H1 (cell line): Measurements from ENCODE around the gene PTPRF. TPM values are rescaled to one million over a fixed set of nuclear protein-coding genes. Genes with fewer than 3 reads are reported as not detected.

Experiments
- CTCF ChIA-PET: fragments of 300-600 bp; sonication (Branson Sonifier 250); formaldehyde crosslinking; loops from one replicate; lab custom pipeline; 2021; ENCODE audit not compliant: partially characterized antibody; lab: Charles Lee
- POLR2A ChIA-PET: fragments of 300-600 bp; sonication (Branson Sonifier 250); formaldehyde crosslinking; loops from one replicate; lab custom pipeline; 2021; ENCODE audit warnings: inconsistent platforms; ENCODE audit not compliant: partially characterized antibody; lab: Charles Lee
- DNase-seq, 2 experiments: peaks; one replicate each; pipeline versions ENCODE4 v3.0.0 to v3.0.0-alpha.2; 2010 to 2022; ENCODE audit warnings: low spot score in 2 of 2, low read depth in 1 of 2, mixed read lengths in 1 of 2
- FAIRE-seq: peaks from 2 replicates; lab custom pipeline; 2011; peaks lifted over from hg19 to GRCh38; lab: Jason Lieb, UNC
- H2AFZ ChIP-seq: 2 replicates; pipeline ENCODE4 v1.8.1; 2012; ENCODE audit warnings: low read length, inconsistent platforms
- H2AK5ac ChIP-seq: 2 replicates; pipeline ENCODE4 v1.6.1; 2013; ENCODE audit warnings: low read depth, low read length
- H2BK120ac ChIP-seq: replicated peaks from 2 replicates; pipeline ENCODE3; 2013; ENCODE audit warnings: low read depth, low read length, inconsistent platforms
- H2BK12ac ChIP-seq: 2 replicates; pipeline ENCODE4 v1.6.1; 2013; ENCODE audit warnings: low read depth, low read length
- H2BK15ac ChIP-seq: 2 replicates; pipeline ENCODE4 v1.6.1; 2013; ENCODE audit warnings: low read length
- H2BK20ac ChIP-seq: 2 replicates; pipeline ENCODE4 v1.6.1; 2013; ENCODE audit warnings: low read length
- H2BK5ac ChIP-seq: 2 replicates; pipeline ENCODE4 v1.6.1; 2013; ENCODE audit warnings: low read depth, low read length
- H3K14ac ChIP-seq: 2 replicates; pipeline ENCODE4 v1.6.1; 2013; ENCODE audit warnings: inconsistent platforms; ENCODE audit not compliant: insufficient read length
- H3K18ac ChIP-seq: 2 replicates; pipeline ENCODE4 v1.6.1; 2013; ENCODE audit warnings: low read length; ENCODE audit errors: extremely low read depth
- H3K23ac ChIP-seq: 2 replicates; pipeline ENCODE4 v1.6.1; 2013; ENCODE audit warnings: inconsistent platforms; ENCODE audit not compliant: insufficient read length
- H3K23me2 ChIP-seq: 2 replicates; pipeline ENCODE4 v1.6.1; 2013; ENCODE audit warnings: low read depth, low read length
- H3K27ac ChIP-seq: 2 replicates; pipeline ENCODE4 v1.6.1; 2011; ENCODE audit warnings: low read depth, low read length, inconsistent platforms
- H3K27me3 ChIP-seq, 4 experiments: replicated peaks in 1 of 4; 1 replicate in 1 of 4; 2 replicates in 3 of 4; pipeline versions ENCODE4 v1.6.1 to v1.8.1; 2011 to 2013; ENCODE audit warnings: low read length in 3 of 4, mild to moderate bottlenecking in 3 of 4, inconsistent platforms in 2 of 4, mixed read lengths in 2 of 4, moderate library complexity in 1 of 4; ENCODE audit not compliant: control insufficient read depth in 3 of 4, insufficient read depth in 3 of 4; ENCODE audit errors: extremely low read depth in 1 of 4
- H3K36me3 ChIP-seq, 4 experiments: 2 replicates each; pipeline versions ENCODE4 v1.6.1 to v1.8.1; 2011 to 2013; ENCODE audit warnings: mild to moderate bottlenecking in 4 of 4, low read length in 3 of 4, moderate library complexity in 2 of 4, control low read depth in 1 of 4, inconsistent platforms in 1 of 4; ENCODE audit not compliant: insufficient read depth in 4 of 4, control insufficient read depth in 2 of 4
- H3K4ac ChIP-seq: replicated peaks from 2 replicates; pipeline ENCODE3; 2013; ENCODE audit warnings: low read length, low read depth, mixed read lengths, inconsistent platforms; ENCODE audit not compliant: insufficient read length
- H3K4me1 ChIP-seq, 4 experiments: replicated peaks in 1 of 4; 1 replicate in 1 of 4; 2 replicates in 3 of 4; pipeline versions ENCODE4 v1.6.1 to v1.8.1; 2011 to 2013; ENCODE audit warnings: low read length in 3 of 4, inconsistent platforms in 2 of 4, mixed read lengths in 1 of 4; ENCODE audit not compliant: insufficient read depth in 4 of 4, control insufficient read depth in 3 of 4
- H3K4me2 ChIP-seq, 2 experiments: 2 replicates each; pipeline versions ENCODE4 v1.6.1 to v1.8.1; 2011 to 2013; ENCODE audit warnings: low read depth in 2 of 2, low read length in 2 of 2, control low read depth in 1 of 2, inconsistent platforms in 1 of 2, mild to moderate bottlenecking in 1 of 2; ENCODE audit not compliant: insufficient read depth in 1 of 2
- H3K4me3 ChIP-seq, 4 experiments: fragments of 200-600, 300-600 bp in 1 of 4; sonication (generic), shearing (Covaris generic), sonication (Bioruptor Twin) in 1 of 4; 2 replicates each; pipeline versions ENCODE4 v1.5.1 to v1.8.1; 2011 to 2016; ENCODE audit warnings: low read length in 4 of 4, low read depth in 3 of 4, control low read depth in 2 of 4, inconsistent platforms in 2 of 4, mild to moderate bottlenecking in 2 of 4, mixed read lengths in 1 of 4, moderate library complexity in 1 of 4; ENCODE audit not compliant: insufficient read depth in 2 of 4; ENCODE audit errors: extremely low read depth in 1 of 4
- H3K56ac ChIP-seq: replicated peaks from 2 replicates; pipeline ENCODE3; 2013; ENCODE audit warnings: low read depth, mild to moderate bottlenecking, mixed read lengths, low read length, inconsistent platforms; ENCODE audit not compliant: insufficient read length
- H3K79me1 ChIP-seq: 2 replicates; pipeline ENCODE4 v1.6.1; 2013; ENCODE audit warnings: low read depth, low read length, control low read depth
- H3K79me2 ChIP-seq, 2 experiments: 2 replicates each; pipeline versions ENCODE4 v1.6.1 to v1.8.1; 2012 to 2013; ENCODE audit warnings: low read length in 2 of 2, mild to moderate bottlenecking in 2 of 2, inconsistent platforms in 1 of 2; ENCODE audit not compliant: insufficient read depth in 2 of 2, control insufficient read depth in 1 of 2
- H3K9ac ChIP-seq, 4 experiments: replicated peaks in 1 of 4; 1 replicate in 1 of 4; 2 replicates in 3 of 4; pipeline versions ENCODE4 v1.6.1 to v1.8.1; 2011 to 2013; ENCODE audit warnings: low read depth in 3 of 4, low read length in 3 of 4, control low read depth in 2 of 4, mild to moderate bottlenecking in 2 of 4, moderate library complexity in 2 of 4, inconsistent platforms in 1 of 4; ENCODE audit errors: extremely low read depth in 1 of 4
- H3K9me3 ChIP-seq, 2 experiments: 2 replicates each; pipeline versions ENCODE4 v1.6.1 to v1.8.1; 2012 to 2013; ENCODE audit warnings: mild to moderate bottlenecking in 2 of 2, moderate library complexity in 2 of 2, control low read depth in 1 of 2, inconsistent platforms in 1 of 2, low read depth in 1 of 2, low read length in 1 of 2, mixed read lengths in 1 of 2; ENCODE audit not compliant: insufficient read depth in 2 of 2
- H4K20me1 ChIP-seq, 2 experiments: replicated peaks in 1 of 2; 2 replicates each; pipeline versions ENCODE3 to v1.8.1; 2011 to 2013; ENCODE audit warnings: inconsistent platforms in 2 of 2, low read length in 2 of 2, mild to moderate bottlenecking in 1 of 2; ENCODE audit not compliant: insufficient read depth in 2 of 2, control insufficient read depth in 1 of 2
- H4K5ac ChIP-seq: 2 replicates; pipeline ENCODE4 v1.6.1; 2013; ENCODE audit warnings: low read length, low read depth, mixed read lengths, inconsistent platforms; ENCODE audit not compliant: insufficient read length
- H4K8ac ChIP-seq: 2 replicates; pipeline ENCODE4 v1.8.0; 2013; ENCODE audit warnings: mild to moderate bottlenecking, moderate library complexity, low read length, inconsistent platforms; ENCODE audit not compliant: insufficient read depth; ENCODE audit errors: extremely low read depth
- H4K91ac ChIP-seq: replicated peaks from 2 replicates; pipeline ENCODE3; 2013; ENCODE audit warnings: low read length, mixed read lengths, inconsistent platforms; ENCODE audit not compliant: insufficient read length
- JUND ChIP-seq: IDR thresholded peaks from 2 replicates; pipeline ENCODE4 v1.6.1; 2011; ENCODE audit warnings: mild to moderate bottlenecking, improper control_type of control experiment, low read length
- RAD21 ChIP-seq, 2 experiments: IDR thresholded peaks in 1 of 2; conservative IDR thresholded peaks in 1 of 2; 2 replicates each; pipeline ENCODE4 v1.6.1; 2011; ENCODE audit warnings: low read depth in 2 of 2, low read length in 2 of 2, improper control_type of control experiment in 1 of 2, inconsistent platforms in 1 of 2, mild to moderate bottlenecking in 1 of 2, moderate library complexity in 1 of 2
- TEAD4 ChIP-seq: IDR thresholded peaks from 2 replicates; pipeline ENCODE4 v1.6.1; 2012; ENCODE audit warnings: low read depth, low read length, inconsistent platforms, mixed read lengths
- WGBS, 2 experiments: shearing (Covaris generic) in 1 of 2; methylation state at CpG; one replicate each; pipeline versions ENCODE4 v1.1.6 to v1.1.7; 2013 to 2015; ENCODE audit warnings: low lambda C conversion rate in 2 of 2, mixed read lengths in 2 of 2, inconsistent platforms in 1 of 2, low coverage in 1 of 2, missing lambda C conversion rate in 1 of 2; ENCODE audit not compliant: insufficient replicate concordance in 2 of 2, insufficient coverage in 1 of 2, insufficient read length in 1 of 2; ENCODE audit errors: extremely low coverage in 1 of 2, missing lambda C conversion rate in 1 of 2; 5-methylcytosine and 5-hydroxymethylcytosine counted together
- polyA plus RNA-seq, 7 experiments: library from polyadenylated mRNA; depleted of rRNA in 3 of 7; stranded (reverse) in 5 of 7; unstranded in 2 of 7; fragments of >200 nt in 5 of 7; fragments of 200-250 nt in 2 of 7; gene quantifications; 1 replicate in 5 of 7; 2 replicates in 1 of 7; 4 replicates in 1 of 7; pipeline versions ENCODE4 v1.2.1 to v1.2.3, GENCODE V29; 2011 to 2013; ENCODE audit warnings: missing spikeins in 2 of 7, mixed read lengths in 2 of 7
- total RNA-seq: library from RNA; stranded (reverse); fragmentation: NEBNext Ultra II Directional; extraction: Animal tissue kit (Norgen Biotek cat#: 25700); gene quantifications from 2 replicates; pipeline ENCODE4 v1.2.1, GENCODE V29; 2021
- TF ChIP-seq, protein P1 (sequence below), 3 experiments: IDR thresholded peaks; 1 replicate in 2 of 3; 2 replicates in 1 of 3; pipeline versions ENCODE4 v1.5.1 to v1.6.1; 2011; ENCODE audit warnings: low read length in 3 of 3, mild to moderate bottlenecking in 3 of 3, inconsistent platforms in 2 of 3, low read depth in 1 of 3, moderate library complexity in 1 of 3; ENCODE audit not compliant: insufficient read depth in 1 of 3; ENCODE audit errors: control extremely low read depth in 1 of 3

The PTPRF gene
- total and polyA plus RNA-seq, 2 of the 8 experiments (the other 6 are each of a cell fraction or from before 2014, with no cell fraction given): 136 to 231 TPM

DNA sequence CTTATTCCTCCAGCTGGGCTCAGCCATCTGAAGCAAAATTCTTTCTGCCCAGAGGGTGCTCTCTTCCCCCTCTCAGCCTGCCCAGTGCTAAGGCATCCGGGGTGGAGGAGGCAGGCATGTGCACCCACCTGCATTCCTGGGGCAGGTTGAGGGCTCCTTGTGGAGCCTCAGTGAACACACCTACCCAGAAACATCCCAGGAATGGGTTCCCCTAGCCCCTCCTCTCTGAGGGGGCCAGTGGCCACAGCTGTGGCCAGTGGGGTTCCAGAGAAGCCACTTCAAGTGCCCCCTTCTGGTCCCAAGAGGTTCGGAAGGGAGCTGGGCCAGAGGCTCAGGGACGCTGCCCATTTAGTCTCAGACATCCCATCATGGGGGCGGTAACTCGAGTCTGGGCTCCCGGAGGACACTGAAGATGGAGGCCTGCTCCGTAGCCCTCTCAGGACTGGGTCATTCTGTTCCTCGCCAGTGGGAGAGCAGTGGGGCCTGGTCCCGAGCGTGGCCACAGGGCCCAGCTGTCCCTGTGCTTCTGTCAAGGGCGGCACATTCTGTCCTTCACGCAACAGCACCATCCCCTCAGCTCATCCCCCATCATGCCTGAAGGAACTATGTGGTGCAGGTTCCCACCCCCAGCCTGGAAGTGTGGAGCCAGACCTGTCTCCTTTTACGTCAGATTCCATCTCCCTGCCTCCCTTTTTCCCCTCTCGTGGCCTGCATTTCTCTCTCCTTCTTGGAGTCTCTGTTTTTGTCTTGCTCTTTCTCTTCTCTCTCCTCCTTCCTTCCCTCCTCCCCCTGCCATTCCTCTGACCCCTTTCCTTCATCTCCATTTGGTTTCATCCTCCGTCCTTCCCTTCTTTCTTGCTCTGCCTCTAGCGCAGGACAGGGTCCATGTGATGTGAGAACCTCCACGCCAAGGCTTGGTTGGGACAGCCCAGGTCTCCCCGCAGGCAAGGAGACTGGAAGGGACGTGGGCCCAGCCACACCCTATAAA, 69.6 kb downstream of the PTPRF start:
- Histone ChIP-seq H3K79me2 (no peaks in the 10 kb centered on the region), H2BK120ac (no peak overlapping the region), H3K27me3 (no peaks in the 10 kb centered on the region), H4K20me1 (peaks cover 2 to 29% of the 10 kb centered on the region in 2 experiments), H2AK5ac (no peak overlapping the region), H3K36me3 (peaks cover 15 to 40% (median 31%) of the 10 kb centered on the region in 4 experiments), H3K56ac (no peak overlapping the region), H3K4me3 (no peak overlapping the region), H3K4ac (no peak overlapping the region), H2BK5ac (no peak overlapping the region; the same call in 1 of the 2 replicates), H3K9me3 (no peaks in the 10 kb centered on the region), H3K79me1 (no peaks in the 10 kb centered on the region), H2BK12ac (no peak overlapping the region), H3K18ac (no peak overlapping the region), H4K5ac (no peak overlapping the region), H3K27ac (0 out of 2 replicates have a peak overlapping the region, but pooled peaks have one; percentile 14), H3K9ac (no peak overlapping the region), H2BK15ac (no peak overlapping the region), H3K4me2 (no peak overlapping the region), H3K23ac (no peak overlapping the region), H2BK20ac (no peak overlapping the region), H3K4me1 (no peaks in the 10 kb centered on the region; a peak in 1 of 7 replicates), H3K23me2 (no peaks in the 10 kb centered on the region), H4K91ac (no peak overlapping the region), H4K8ac (no peak overlapping the region; the same call in 1 of the 2 replicates), H3K14ac (no peak overlapping the region), H2AFZ (no peak overlapping the region)
- DNase-seq: no peak
- POLR2A ChIA-PET: no interaction called here
- TF ChIP-seq RAD21 (IDR thresholded peaks at IDR 0.05 in 1 of 2, conservative IDR thresholded peaks at IDR 0.05 in 1 of 2; ENCODE audit: low read depth in 2 of 2, low read length in 2 of 2): peak in 1 of 2 experiments; percentile 33; a peak in 1 of 4 replicates
- TF ChIP-seq TEAD4: peak; percentile 37; the same call in 1 of the 2 replicates
- TF ChIP-seq JUND: no peak
- TF ChIP-seq, protein P1, sequence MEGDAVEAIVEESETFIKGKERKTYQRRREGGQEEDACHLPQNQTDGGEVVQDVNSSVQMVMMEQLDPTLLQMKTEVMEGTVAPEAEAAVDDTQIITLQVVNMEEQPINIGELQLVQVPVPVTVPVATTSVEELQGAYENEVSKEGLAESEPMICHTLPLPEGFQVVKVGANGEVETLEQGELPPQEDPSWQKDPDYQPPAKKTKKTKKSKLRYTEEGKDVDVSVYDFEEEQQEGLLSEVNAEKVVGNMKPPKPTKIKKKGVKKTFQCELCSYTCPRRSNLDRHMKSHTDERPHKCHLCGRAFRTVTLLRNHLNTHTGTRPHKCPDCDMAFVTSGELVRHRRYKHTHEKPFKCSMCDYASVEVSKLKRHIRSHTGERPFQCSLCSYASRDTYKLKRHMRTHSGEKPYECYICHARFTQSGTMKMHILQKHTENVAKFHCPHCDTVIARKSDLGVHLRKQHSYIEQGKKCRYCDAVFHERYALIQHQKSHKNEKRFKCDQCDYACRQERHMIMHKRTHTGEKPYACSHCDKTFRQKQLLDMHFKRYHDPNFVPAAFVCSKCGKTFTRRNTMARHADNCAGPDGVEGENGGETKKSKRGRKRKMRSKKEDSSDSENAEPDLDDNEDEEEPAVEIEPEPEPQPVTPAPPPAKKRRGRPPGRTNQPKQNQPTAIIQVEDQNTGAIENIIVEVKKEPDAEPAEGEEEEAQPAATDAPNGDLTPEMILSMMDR (IDR thresholded peaks at IDR 0.05; ENCODE audit: control extremely low read depth in 1 of 3, insufficient read depth in 1 of 3, low read depth in 1 of 3, low read length in 3 of 3): peak in 1 of 3 experiments; percentile 21; a peak in 1 of 4 replicates
- no peak for FAIRE-seq
- CTCF ChIA-PET: interaction anchor here (1.0 to 3.7 kb wide), 7 partner anchors 10 to 73 kb away, joined by 3 to 16 read pairs (median 6); no protein-coding TSS in a partner anchor
- WGBS, 2 experiments: 84% methylated on average over 19 of the region's 19 CpGs; no CpG with 5 or more reads in 1 of the 2 experiments
